HG03045 (cell line): ENCODE measurements around the gene GRB2.
"Not testable (repeated sequence)": the region's sequence is repeated elsewhere in the genome, so short reads cannot be mapped to it uniquely, and the experiment has no call there.

Experiments used
- ATAC-seq: cut with Tn5 transposase; IDR thresholded peaks from one replicate; pipeline ENCODE4 v1.9.1; 2021; ENCODE audit warnings: mild to moderate bottlenecking, moderate library complexity; ENCODE audit not compliant: unreplicated experiment

The GRB2 gene

DNA sequence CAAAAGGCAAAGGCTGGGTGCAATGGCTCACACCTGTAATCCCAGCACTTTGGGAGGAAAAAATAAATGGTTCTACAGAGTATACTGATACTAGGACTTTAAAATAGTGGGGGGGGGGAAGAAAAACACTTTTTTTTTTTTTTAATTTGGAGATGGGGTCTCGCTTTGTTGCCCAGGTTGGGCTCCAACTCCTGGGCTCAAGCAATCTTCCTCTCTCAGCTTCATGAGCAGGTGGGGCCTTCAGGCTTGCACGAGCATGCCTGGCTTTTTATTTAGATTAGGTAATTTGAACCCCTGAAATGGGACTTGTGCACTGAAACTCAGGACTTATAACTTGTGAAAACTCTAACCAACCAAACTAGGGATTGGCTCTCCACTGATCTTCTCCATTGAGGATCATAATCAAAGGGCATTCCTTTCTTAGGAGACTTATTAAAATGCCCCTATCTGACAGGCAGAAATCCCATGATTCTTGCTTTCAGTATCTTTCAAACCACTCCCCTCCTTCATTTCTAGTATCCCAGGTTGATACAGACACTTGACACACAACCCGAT, 16.9 kb downstream of the GRB2 start:
- no peak for ATAC-seq

GRCh38 chr17:75387771-75388170, 17.7 kb downstream of the GRB2 start:
- ATAC-seq, result no peak

DNA sequence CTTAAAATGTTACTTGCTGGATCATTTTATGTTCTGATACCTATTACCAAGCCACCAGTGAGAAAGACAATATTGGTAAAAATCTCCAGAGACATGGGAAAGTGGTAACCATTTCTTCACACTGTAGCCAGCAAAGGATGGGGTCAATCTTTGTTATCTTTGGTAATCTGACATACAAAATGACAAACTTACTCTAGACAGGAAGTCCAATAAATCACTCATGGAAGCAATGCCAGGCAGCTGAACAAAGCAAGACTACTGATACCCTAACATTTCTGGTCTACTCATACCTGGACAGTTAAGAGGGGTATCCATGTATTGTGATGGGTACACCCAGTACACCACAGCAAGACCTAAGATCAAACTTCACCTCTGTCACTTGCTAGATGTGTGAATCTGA, 19.0 kb downstream of the GRB2 start:
- ATAC-seq, result no peak

- no peak for ATAC-seq
Measured at GRCh38 chr17:75384751-75385150, 20.7 kb downstream of the GRB2 start.

- ATAC-seq, result no peak
Measured at GRCh38 chr17:75383842-75384195, 21.7 kb downstream of the GRB2 start.

DNA sequence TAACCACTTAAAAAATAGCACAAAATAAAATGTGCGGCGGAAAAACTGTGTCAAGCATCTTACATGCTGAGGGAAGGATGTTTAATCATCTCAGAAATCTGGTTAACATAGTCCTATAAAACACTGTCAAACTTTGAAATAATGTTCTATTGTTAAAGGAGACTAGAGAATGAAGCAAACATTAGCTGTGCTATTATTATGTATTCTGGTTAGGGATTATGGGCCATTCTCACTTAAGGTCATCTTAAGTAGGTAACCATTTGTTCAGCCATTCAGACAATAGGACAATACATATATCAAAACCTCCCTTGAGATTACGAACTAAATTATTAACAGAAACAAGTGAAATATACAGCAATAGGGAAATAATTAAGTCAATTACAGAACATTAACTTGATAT, 24.7 kb downstream of the GRB2 start:
- no peak for ATAC-seq

DNA sequence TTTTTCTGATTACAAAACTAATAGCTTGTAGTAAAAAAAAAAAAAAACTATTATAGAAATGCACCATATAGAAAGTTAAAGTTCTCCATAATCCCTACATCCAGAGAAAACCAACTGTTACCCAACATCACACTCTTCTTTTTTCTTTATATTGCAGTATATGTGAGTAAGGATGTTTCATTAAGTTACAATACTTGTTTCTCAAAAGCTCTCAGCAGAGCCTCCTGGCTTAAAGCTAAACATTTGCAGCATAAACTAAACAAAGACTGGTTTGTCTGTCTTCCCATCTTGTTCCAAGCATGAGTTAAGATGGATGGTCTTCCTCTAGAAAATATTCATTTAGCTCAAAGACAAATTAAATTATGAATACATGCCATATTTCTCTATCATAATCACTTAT, 25.2 kb downstream of the GRB2 start:
- no peak for ATAC-seq

- not testable (repeated sequence) for ATAC-seq
Measured at GRCh38 chr17:75379426-75379825, 26.1 kb downstream of the GRB2 start.

DNA sequence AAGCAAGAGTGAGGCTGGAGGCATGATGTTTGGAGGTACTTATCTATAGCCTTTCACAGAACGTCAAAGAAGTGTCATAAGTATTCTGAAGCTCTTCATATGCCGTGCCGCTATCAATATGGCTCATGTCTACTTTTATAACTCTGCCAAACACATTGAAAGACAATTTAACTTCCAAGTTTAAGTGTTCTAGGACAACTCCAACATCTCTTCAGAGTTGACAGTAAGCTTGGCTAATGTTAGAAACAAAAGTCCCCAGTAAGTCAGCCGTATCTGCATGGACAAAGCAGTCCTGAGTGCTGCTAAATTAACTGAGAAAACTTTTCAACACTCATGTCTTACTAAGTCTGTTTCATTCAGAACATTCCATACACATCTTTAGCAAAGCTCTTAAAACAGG, 32.2 kb downstream of the GRB2 start:
- no peak for ATAC-seq

GRCh38 chr17:75371981-75372380, 33.5 kb downstream of the GRB2 start:
- ATAC-seq, result no peak

DNA sequence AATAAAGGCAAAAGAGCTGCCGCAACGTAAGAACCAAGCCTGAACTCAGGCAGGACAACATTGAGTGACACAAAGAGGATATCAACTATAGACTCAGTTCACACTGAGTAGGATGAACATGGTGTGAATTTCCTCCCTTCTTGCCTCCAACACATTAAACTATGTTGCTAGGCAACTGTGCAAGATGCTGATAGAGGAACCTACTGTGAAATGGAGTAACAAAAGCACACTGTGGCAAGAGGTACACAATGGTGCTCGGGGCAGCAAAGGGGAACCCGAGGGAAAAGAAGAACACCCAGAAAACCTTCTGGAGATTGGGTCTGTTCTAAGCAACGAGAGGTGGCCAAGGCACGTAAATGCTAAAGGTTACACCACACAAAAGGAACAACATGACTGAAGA, 34.1 kb downstream of the GRB2 start:
- no peak for ATAC-seq

DNA sequence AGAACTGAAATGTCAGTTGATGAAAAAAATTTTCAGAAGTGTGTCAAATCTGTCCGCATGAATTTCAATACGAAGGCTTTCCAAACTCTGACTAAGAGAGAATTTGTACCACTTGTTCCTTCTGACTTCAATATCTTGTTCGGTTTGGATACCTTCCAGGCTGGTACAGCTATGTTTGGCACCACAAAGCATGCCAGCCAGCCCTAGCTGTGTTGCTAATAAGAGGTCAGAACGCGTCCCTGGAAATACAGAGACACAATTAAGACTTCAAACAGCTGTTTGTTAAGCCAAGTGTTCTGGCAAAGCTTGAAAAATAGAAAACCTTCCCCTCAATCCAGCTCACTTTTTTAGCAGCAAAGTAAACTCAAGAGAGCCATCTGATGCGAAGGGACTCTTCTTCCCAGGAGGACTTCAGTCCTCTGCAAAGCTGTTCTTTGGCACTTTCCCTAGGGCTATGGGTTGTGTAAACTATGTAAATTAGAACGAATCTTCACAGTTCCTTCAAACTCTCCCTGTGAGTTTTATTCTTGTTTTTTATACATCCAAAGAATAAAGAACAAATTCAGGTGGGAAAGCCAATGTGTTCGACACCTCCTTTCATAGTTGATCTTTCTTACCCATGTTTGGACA, 35.1 kb downstream of the GRB2 start:
- no peak for ATAC-seq

DNA sequence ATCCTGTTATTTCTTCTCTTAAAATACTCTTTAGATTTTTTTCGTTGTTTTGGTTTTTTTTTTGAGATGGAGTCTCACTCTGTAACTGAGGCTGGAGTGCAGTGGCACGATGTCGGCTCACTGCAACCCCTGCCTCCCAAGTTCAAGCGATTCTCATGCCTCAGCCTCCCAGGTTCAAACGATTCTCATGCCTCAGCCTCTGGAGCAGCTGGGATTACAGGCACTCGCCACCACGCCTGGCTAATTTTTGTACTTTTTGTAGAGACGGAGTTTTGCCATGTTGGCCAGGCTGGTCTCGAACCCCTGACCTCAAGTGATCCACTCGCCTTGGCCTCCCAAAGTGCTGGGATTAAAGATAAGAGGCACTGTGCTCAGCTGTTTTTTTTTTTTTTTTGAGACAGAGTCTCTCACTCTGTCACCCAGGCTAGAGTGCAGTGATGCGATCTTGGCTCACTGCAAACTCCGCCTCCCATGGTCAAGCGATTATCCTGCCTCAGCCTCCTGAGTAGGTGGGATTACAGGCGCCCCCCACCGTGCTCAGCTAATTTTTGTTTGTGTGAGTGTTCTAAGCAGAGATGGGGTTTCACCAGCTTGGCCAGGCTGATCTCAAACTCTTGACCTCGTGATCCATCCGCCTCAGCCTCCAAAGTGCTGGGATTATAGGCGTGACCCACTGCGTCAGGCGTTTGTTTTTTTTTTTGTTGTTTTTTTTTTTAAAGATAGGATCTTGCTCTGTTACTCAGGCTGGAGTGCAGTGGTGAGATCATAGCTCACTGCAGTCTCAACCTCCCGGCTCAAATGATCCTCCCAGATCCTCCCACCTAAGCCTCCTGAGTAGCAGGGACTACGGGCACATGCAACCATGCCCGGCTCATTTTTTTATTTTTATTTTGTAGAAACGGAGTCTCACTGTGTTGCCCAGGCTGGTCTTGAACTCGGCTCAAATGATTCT, 37.4 kb downstream of the GRB2 start:
- ATAC-seq, result not testable (repeated sequence)

GRCh38 chr17:75367312-75367711, 38.2 kb downstream of the GRB2 start:
- ATAC-seq, result no peak

- no peak for ATAC-seq
Measured at GRCh38 chr17:75366432-75366831, 39.0 kb downstream of the GRB2 start.

DNA sequence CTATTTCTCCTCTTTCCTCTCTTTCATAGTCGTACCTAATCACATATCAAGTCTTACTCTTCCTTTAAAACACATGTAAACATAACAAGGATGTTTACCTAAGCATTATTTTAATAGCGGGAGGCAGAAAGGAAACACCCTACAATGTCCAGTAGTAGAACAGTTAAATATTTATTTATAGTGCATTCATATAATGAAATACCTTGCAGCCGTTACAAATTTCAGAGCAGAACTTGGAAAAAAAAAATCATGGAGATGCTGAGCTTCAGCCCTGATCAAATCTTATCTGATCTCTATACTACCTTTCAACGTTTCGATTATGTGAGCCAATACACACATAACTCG, 39.6 kb downstream of the GRB2 start:
- ATAC-seq, result no peak

DNA sequence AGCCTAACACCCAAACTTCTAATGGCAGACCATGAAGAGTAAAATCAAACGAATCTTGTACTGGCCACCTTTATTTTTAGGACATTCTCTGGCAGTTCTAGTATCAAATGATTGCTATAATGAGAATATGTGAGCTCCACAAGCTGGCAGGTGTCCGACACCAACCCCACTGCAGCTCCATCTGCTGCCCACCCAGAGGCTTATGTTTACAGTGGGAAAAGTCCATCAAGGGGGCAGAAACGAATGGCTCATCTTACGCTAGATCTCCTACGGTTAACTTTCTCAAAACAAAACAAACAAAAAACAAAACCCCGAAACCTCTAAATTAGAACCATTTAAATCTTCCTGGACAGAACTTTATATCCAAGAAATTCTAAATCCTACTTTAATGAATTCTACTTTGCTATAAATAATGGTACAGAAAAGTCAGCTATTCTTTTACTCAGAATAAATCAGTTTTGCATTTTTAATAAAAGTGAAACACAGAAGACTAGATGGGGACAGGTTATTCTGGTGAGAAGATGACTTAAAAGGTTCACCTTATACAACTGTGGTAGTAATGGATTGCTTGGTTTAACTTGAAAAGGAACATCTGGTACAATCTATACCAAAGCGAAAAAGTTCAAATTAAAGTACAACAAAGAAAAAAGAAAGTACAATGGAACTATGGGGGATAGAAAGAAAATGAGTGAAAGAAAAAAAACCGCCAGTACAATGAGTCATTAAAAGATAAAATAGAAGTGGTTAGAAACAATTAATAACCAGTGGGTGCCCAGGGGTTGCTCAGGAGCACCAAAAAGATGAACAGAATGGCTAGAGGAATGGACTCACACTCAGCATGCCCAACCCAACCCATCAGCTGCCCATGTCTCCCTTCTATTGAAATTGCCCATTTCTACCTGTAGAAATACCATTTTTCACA, 40.2 kb downstream of the GRB2 start:
- ATAC-seq, result no peak

DNA sequence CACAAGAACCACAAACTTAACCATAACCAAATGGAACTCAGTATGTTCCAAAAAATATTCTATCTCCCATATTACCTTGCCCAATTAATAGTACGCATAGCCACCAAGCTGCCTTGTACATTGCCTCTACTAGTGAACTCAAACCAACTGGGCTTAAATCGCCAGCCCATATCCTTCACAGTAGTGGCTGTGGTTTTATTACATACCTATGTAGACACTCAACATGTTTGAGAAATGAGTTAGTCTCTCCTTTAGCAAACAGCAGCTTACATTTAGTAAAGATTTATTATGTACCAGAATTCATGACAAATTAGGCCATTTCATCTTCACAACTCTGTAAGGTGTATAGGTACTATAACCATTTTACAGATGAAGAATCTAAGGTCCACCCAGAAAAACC, 41.4 kb downstream of the GRB2 start:
- no peak for ATAC-seq

GRCh38 chr17:75361996-75362395, 43.5 kb downstream of the GRB2 start:
- no peak for ATAC-seq

DNA sequence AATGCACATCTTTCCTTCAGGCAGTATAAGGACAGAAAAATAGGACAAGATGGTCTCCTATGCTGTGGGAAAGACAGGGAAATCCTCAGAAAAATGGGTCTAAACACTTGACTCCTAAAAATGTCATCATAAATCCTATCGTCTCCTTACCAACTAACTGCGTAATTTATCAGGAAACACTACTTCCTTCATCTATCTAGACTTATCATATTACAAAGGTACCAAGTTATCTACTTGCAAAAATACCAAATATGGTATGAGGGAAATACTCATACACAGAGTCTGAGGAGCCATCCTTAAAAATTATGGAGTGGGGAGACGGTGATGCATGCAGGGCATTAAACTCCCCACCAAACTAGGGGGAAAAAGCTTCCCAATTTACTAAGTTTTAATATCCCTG, 44.1 kb downstream of the GRB2 start:
- no peak for ATAC-seq

DNA sequence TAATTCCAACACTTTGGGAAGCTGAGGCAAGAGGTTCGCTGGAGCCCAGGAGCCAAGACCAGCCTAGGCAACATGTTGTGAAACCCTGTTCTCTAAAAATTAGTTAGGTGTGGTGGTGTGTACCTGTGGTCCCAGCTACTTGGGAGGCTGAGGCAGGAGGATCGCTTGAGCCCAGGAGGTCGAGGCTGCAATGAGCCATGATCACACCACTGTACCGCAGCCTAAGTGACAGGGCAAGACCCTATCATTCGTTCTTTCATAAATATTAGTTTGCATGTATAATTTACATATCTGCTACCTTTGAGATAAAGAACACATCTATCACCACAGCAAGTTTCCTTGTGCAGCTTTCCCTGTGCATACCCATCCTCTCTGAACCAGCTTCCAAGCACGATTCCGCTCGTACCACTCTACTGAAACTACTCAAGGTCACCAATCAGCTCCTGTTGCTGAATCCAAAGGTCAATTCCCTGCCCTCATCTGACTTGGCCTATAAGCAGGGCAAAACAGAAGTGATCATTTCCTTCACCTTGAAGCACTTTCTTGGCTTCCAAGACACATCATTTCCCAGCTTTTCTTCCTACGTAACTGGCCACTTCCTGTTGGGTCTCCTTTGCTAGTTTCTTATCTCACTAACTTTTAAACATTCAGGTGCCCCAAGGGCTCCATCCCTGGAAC, 49.1 kb downstream of the GRB2 start:
- ATAC-seq, result no peak
